IMR-90 (cell line): ENCODE data around the gene FAS. TPM values are rescaled to one million over a fixed set of nuclear protein-coding genes. Genes with fewer than 3 reads are reported as not detected.

Source experiments
- ATAC-seq: fragments of 200-7000 bp; cut with Tn5 transposase; 2 replicates; pipeline ENCODE4 v1.9.1; 2020; ENCODE audit warnings: low read depth, mild to moderate bottlenecking, moderate library complexity
- BruUV-seq: library from RNA; stranded (reverse); fragments of 400-500 nt; replicated peaks from 2 replicates; lab custom pipeline; 2021; lab: Mats Ljungman, UMichigan
- CTCF ChIA-PET: fragments of 300-600 bp; formaldehyde crosslinking; extraction: SDS; loops from one replicate; lab custom pipeline; 2021; ENCODE audit warnings: antibody characterized with exemption; lab: Yijun Ruan, JAX
- POLR2A ChIA-PET: fragments of 300-600 bp; sonication (Branson Sonifier 250); formaldehyde crosslinking; loops from one replicate; lab custom pipeline; 2022; ENCODE audit warnings: antibody characterized with exemption; ENCODE audit not compliant: unreplicated experiment; lab: Charles Lee
- DNase-seq: peaks from one replicate; pipeline ENCODE4 v3.0.0; 2013
- H2AFZ ChIP-seq: replicated peaks from 2 replicates; pipeline ENCODE3; 2013; ENCODE audit warnings: low read length, mild to moderate bottlenecking; ENCODE audit not compliant: poor library complexity
- H2AK5ac ChIP-seq: 2 replicates; pipeline ENCODE4 v1.6.1; 2013; ENCODE audit warnings: low read depth, low read length, inconsistent platforms
- H2AK9ac ChIP-seq: replicated peaks from 2 replicates; pipeline ENCODE3; 2013; ENCODE audit warnings: mild to moderate bottlenecking, low read depth, low read length, moderate library complexity; ENCODE audit not compliant: poor library complexity
- H2BK120ac ChIP-seq: 2 replicates; pipeline ENCODE4 v1.6.1; 2013; ENCODE audit warnings: low read depth, low read length, inconsistent platforms
- H2BK15ac ChIP-seq: 3 replicates; pipeline ENCODE4 v1.6.1; 2013; ENCODE audit warnings: low read depth, low read length, inconsistent platforms
- H2BK20ac ChIP-seq: 2 replicates; pipeline ENCODE4 v1.6.1; 2013; ENCODE audit warnings: low read depth, mild to moderate bottlenecking, inconsistent platforms, low read length, moderate library complexity
- H2BK5ac ChIP-seq: 2 replicates; pipeline ENCODE4 v1.6.1; 2013; ENCODE audit warnings: mild to moderate bottlenecking, low read depth, low read length, inconsistent platforms; ENCODE audit not compliant: poor library complexity, severe bottlenecking
- H3K14ac ChIP-seq: replicated peaks from 2 replicates; pipeline ENCODE4 v1.6.1; 2013; ENCODE audit warnings: low read depth, low read length, inconsistent platforms
- H3K18ac ChIP-seq: 2 replicates; pipeline ENCODE4 v1.6.1; 2013; ENCODE audit warnings: low read depth, low read length, control low read depth
- H3K23ac ChIP-seq: 2 replicates; pipeline ENCODE4 v1.6.1; 2013; ENCODE audit warnings: low read depth, low read length, inconsistent platforms
- H3K27ac ChIP-seq: 2 replicates; pipeline ENCODE4 v1.5.1; 2013; ENCODE audit warnings: mild to moderate bottlenecking, control low read depth, low read length; ENCODE audit not compliant: insufficient read depth
- H3K27me3 ChIP-seq: 2 replicates; pipeline ENCODE4 v1.6.1; 2013; ENCODE audit warnings: low read length; ENCODE audit not compliant: control insufficient read depth, insufficient read depth
- H3K36me3 ChIP-seq: 2 replicates; pipeline ENCODE4 v1.6.1; 2013; ENCODE audit warnings: low read length, mixed read lengths; ENCODE audit not compliant: control insufficient read depth, insufficient read depth
- H3K4ac ChIP-seq: 2 replicates; pipeline ENCODE4 v1.6.1; 2013; ENCODE audit warnings: low read depth, low read length, inconsistent platforms
- H3K4me1 ChIP-seq: 2 replicates; pipeline ENCODE4 v1.6.1; 2013; ENCODE audit warnings: low read length, mixed read lengths; ENCODE audit not compliant: control insufficient read depth, insufficient read depth
- H3K4me2 ChIP-seq: 2 replicates; pipeline ENCODE4 v1.6.1; 2013; ENCODE audit warnings: low read depth, mild to moderate bottlenecking, control low read depth, low read length, moderate library complexity
- H3K4me3 ChIP-seq: 2 replicates; pipeline ENCODE4 v1.5.1; 2013; ENCODE audit warnings: low read depth, mild to moderate bottlenecking, control low read depth, low read length, moderate library complexity; ENCODE audit not compliant: insufficient read depth
- H3K56ac ChIP-seq: 2 replicates; pipeline ENCODE4 v1.6.1; 2013; ENCODE audit warnings: low read length, inconsistent platforms; ENCODE audit not compliant: insufficient read depth; ENCODE audit errors: extremely low read depth
- H3K79me1 ChIP-seq, 2 experiments: 2 replicates each; pipeline ENCODE4 v1.6.1; 2013; ENCODE audit warnings: low read length in 2 of 2, inconsistent platforms in 1 of 2, low read depth in 1 of 2
- H3K9ac ChIP-seq: 2 replicates; pipeline ENCODE4 v1.6.1; 2013; ENCODE audit warnings: low read depth, low read length, control low read depth
- H3K9me1 ChIP-seq: 2 replicates; pipeline ENCODE4 v1.6.1; 2013; ENCODE audit warnings: low read length, inconsistent platforms; ENCODE audit not compliant: insufficient read depth
- H3K9me3 ChIP-seq: 2 replicates; pipeline ENCODE4 v1.6.1; 2013; ENCODE audit warnings: low read length; ENCODE audit not compliant: control insufficient read depth, insufficient read depth
- H4K20me1 ChIP-seq: 2 replicates; pipeline ENCODE4 v1.6.1; 2013; ENCODE audit warnings: low read length, inconsistent platforms; ENCODE audit not compliant: insufficient read depth
- H4K5ac ChIP-seq: 2 replicates; pipeline ENCODE4 v1.6.1; 2013; ENCODE audit warnings: mild to moderate bottlenecking, low read depth, low read length, control low read depth
- H4K8ac ChIP-seq, 2 experiments: 2 replicates each; pipeline ENCODE4 v1.6.1; 2013; ENCODE audit warnings: low read depth in 2 of 2, low read length in 2 of 2, control low read depth in 1 of 2, inconsistent platforms in 1 of 2
- H4K91ac ChIP-seq: 2 replicates; pipeline ENCODE4 v1.6.1; 2013; ENCODE audit warnings: low read depth, low read length, inconsistent platforms; ENCODE audit not compliant: insufficient read depth
- BHLHE40 ChIP-seq: fragments of 150-350 bp; IDR thresholded peaks from 2 replicates; pipeline ENCODE4 v1.6.1; 2016; ENCODE audit warnings: mild to moderate bottlenecking, low read depth, low read length
- CEBPB ChIP-seq: IDR thresholded peaks from 2 replicates; pipeline ENCODE4 v1.6.1; 2012; ENCODE audit warnings: low read depth, low read length, improper control_type of control experiment
- CHD1 ChIP-seq: IDR thresholded peaks from 2 replicates; pipeline ENCODE4 v1.6.1; 2012; ENCODE audit warnings: low read depth, low read length, improper control_type of control experiment
- FOS ChIP-seq: fragments of 150-350 bp; IDR thresholded peaks from 2 replicates; pipeline ENCODE4 v1.6.1; 2016; ENCODE audit warnings: low read depth, low read length
- MAFK ChIP-seq: IDR thresholded peaks from 2 replicates; pipeline ENCODE4 v1.6.1; 2012; ENCODE audit warnings: low read depth, low read length, improper control_type of control experiment
- MAZ ChIP-seq: IDR thresholded peaks from 2 replicates; pipeline ENCODE4 v1.6.1; 2012; ENCODE audit warnings: low read depth, mild to moderate bottlenecking, low read length, improper control_type of control experiment, moderate library complexity, borderline replicate concordance
- MXI1 ChIP-seq: IDR thresholded peaks from 2 replicates; pipeline ENCODE4 v1.6.1; 2012; ENCODE audit warnings: low read depth, mild to moderate bottlenecking, low read length, moderate library complexity, borderline replicate concordance
- NFE2L2 ChIP-seq: fragments of 150-350 bp; IDR thresholded peaks from 2 replicates; pipeline ENCODE4 v1.6.1; 2016; ENCODE audit warnings: low read depth, mild to moderate bottlenecking, low read length
- POLR2A ChIP-seq: IDR thresholded peaks from 2 replicates; pipeline ENCODE4 v1.6.1; 2012; ENCODE audit warnings: mild to moderate bottlenecking, low read depth, low read length
- RAD21 ChIP-seq: IDR thresholded peaks from 2 replicates; pipeline ENCODE4 v1.6.1; 2012; ENCODE audit warnings: low read length, improper control_type of control experiment
- RCOR1 ChIP-seq: IDR thresholded peaks from 2 replicates; pipeline ENCODE4 v1.6.1; 2012; ENCODE audit warnings: mild to moderate bottlenecking, low read length, improper control_type of control experiment; ENCODE audit not compliant: insufficient replicate concordance
- RFX5 ChIP-seq: IDR thresholded peaks from 2 replicates; pipeline ENCODE4 v1.8.0; 2012; ENCODE audit warnings: low read depth, mild to moderate bottlenecking, low read length, moderate library complexity
- SMC3 ChIP-seq: fragments of 150-350 bp; IDR thresholded peaks from 2 replicates; pipeline ENCODE4 v1.6.1; 2016; ENCODE audit warnings: low read depth, mild to moderate bottlenecking, antibody characterized with exemption, low read length, moderate library complexity
- dilution Hi-C: fragments of 300-500 bp; cut with HindIII; formaldehyde crosslinking; loops from one replicate; pipeline ENCODE4 v1.14.3; 2018; ENCODE audit warnings: low sequenced_read_pairs; ENCODE audit not compliant: unreplicated experiment
- in situ Hi-C: fragments of 300-500 bp; cut with MboI; formaldehyde crosslinking; loops from 3 replicates; pipeline ENCODE4 v1.14.3; 2019; ENCODE audit warnings: low sequenced_read_pairs, inconsistent platforms, mixed read lengths
- intact Hi-C: fragments of 100-400 bp; cut with micrococcal nuclease; formaldehyde crosslinking; loops from 2 replicates; pipeline ENCODE4 v1.10.0; 2022
- polyA plus RNA-seq, 3 experiments: library from polyadenylated mRNA; depleted of rRNA; stranded (reverse); fragments of >200 nt; gene quantifications; 2 replicates each; pipeline ENCODE4 v1.2.3, GENCODE V29; 2012; ENCODE audit warnings: low replicate concordance in 1 of 3
- total RNA-seq: library from RNA; depleted of rRNA; stranded (reverse); fragments of >200 nt; gene quantifications from 2 replicates; pipeline ENCODE4 v1.2.3, GENCODE V29; 2012
- TF ChIP-seq, protein P1 (sequence below): fragments of 150-350 bp; IDR thresholded peaks from 2 replicates; pipeline ENCODE4 v1.6.1; 2017; ENCODE audit warnings: mild to moderate bottlenecking, antibody characterized with exemption, low read length, low read depth
- TF ChIP-seq, protein P2 (sequence below): conservative IDR thresholded peaks from 2 replicates; pipeline ENCODE4 v1.5.1; 2012; ENCODE audit warnings: mild to moderate bottlenecking, low read depth, low read length, improper control_type of control experiment
- TF ChIP-seq, protein P3 (sequence below): fragments of 150-350 bp; IDR thresholded peaks from 2 replicates; pipeline ENCODE4 v1.6.1; 2016; ENCODE audit warnings: low read depth, mild to moderate bottlenecking, low read length, moderate library complexity, borderline replicate concordance

Gene FAS
- total and polyA plus RNA-seq, 2 of the 4 experiments (the other 2 are of a cell fraction) = 34.3 to 53.8 TPM

DNA sequence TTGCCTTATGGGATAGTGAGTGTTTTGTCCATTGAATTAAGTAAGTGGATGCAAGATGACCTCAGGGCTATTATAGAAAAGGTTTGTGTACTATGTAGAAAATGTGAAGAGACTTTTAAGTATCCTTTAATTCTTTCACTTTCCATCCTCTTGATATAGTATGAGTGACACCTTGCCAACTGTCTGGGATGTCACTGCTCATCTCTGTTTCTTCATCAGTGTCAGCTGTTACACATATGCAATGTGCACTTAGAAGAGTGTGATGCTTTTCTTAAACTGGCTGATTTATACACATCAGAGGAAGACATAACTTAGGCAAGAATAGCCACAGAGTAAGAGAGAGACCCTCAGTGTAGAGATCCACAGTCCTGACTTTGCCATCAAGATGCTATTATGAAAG, 29.3 kb upstream of the FAS start:
- Histone ChIP-seq H4K20me1 (no peaks in the 10 kb centered on the region), H3K14ac (no peak overlapping the region), H4K8ac (no peak overlapping the region), H3K9me3 (no peaks in the 10 kb centered on the region), H4K91ac (no peak overlapping the region), H2BK120ac (no peak overlapping the region), H4K5ac (no peak overlapping the region), H3K9me1 (peaks cover 3% of the 10 kb centered on the region; the same call in 1 of the 2 replicates), H3K4me2 (no peak overlapping the region), H3K56ac (no peak overlapping the region), H3K4me3 (no peak overlapping the region), H3K4me1 (peaks cover 7% of the 10 kb centered on the region), H3K27me3 (no peaks in the 10 kb centered on the region), H3K27ac (no peak overlapping the region), H3K23ac (no peak overlapping the region), H3K18ac (no peak overlapping the region), H2BK15ac (no peak overlapping the region), H3K79me1 (peaks cover 3 to 42% of the 10 kb centered on the region in 2 experiments; a peak in 3 of 4 replicates), H3K4ac (no peak overlapping the region), H2BK5ac (peak overlapping the region; percentile 52), H2AK5ac (no peak overlapping the region), H2AK9ac (no peak overlapping the region), H3K9ac (no peak overlapping the region), H2AFZ (no peak overlapping the region), H2BK20ac (no peak overlapping the region), H3K36me3 (no peaks in the 10 kb centered on the region)
- dilution Hi-C loops = no loop called here
- ATAC-seq (no peak), DNase-seq (no peak)
- CTCF ChIA-PET = interaction anchor here (1.0 kb wide), 1 partner anchor 29 kb away, joined by 3 read pairs; no protein-coding TSS in a partner anchor
- in situ Hi-C loops = no loop called here
- intact Hi-C loops = no loop called here
- TF ChIP-seq CHD1 = no peak
- no peak for TF ChIP-seq NFE2L2
- TF ChIP-seq, protein P1, sequence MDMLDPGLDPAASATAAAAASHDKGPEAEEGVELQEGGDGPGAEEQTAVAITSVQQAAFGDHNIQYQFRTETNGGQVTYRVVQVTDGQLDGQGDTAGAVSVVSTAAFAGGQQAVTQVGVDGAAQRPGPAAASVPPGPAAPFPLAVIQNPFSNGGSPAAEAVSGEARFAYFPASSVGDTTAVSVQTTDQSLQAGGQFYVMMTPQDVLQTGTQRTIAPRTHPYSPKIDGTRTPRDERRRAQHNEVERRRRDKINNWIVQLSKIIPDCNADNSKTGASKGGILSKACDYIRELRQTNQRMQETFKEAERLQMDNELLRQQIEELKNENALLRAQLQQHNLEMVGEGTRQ = no peak
- TF ChIP-seq BHLHE40 = no peak
- no peak for TF ChIP-seq SMC3
- no peak for TF ChIP-seq MAFK
- TF ChIP-seq MAZ = no peak
- TF ChIP-seq RAD21 = no peak
- no peak for TF ChIP-seq MXI1
- no peak for TF ChIP-seq FOS
- TF ChIP-seq CEBPB = no peak
- TF ChIP-seq RCOR1 = no peak
- TF ChIP-seq, protein P2, sequence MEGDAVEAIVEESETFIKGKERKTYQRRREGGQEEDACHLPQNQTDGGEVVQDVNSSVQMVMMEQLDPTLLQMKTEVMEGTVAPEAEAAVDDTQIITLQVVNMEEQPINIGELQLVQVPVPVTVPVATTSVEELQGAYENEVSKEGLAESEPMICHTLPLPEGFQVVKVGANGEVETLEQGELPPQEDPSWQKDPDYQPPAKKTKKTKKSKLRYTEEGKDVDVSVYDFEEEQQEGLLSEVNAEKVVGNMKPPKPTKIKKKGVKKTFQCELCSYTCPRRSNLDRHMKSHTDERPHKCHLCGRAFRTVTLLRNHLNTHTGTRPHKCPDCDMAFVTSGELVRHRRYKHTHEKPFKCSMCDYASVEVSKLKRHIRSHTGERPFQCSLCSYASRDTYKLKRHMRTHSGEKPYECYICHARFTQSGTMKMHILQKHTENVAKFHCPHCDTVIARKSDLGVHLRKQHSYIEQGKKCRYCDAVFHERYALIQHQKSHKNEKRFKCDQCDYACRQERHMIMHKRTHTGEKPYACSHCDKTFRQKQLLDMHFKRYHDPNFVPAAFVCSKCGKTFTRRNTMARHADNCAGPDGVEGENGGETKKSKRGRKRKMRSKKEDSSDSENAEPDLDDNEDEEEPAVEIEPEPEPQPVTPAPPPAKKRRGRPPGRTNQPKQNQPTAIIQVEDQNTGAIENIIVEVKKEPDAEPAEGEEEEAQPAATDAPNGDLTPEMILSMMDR = no peak
- no peak for TF ChIP-seq RFX5
- no peak for TF ChIP-seq POLR2A
- TF ChIP-seq, protein P3, sequence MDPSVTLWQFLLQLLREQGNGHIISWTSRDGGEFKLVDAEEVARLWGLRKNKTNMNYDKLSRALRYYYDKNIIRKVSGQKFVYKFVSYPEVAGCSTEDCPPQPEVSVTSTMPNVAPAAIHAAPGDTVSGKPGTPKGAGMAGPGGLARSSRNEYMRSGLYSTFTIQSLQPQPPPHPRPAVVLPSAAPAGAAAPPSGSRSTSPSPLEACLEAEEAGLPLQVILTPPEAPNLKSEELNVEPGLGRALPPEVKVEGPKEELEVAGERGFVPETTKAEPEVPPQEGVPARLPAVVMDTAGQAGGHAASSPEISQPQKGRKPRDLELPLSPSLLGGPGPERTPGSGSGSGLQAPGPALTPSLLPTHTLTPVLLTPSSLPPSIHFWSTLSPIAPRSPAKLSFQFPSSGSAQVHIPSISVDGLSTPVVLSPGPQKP = no peak
- POLR2A ChIA-PET = no interaction called here
- BruUV-seq = no TSS peak
